SK-N-SH (cell line): ENCODE measurements around the gene DDAH1. TPM values are rescaled to one million over a fixed set of nuclear protein-coding genes. Genes with fewer than 3 reads are reported as not detected.

Source experiments
- CTCF ChIA-PET: fragments of 300-600, 350-600 bp; formaldehyde crosslinking; extraction: SDS; loops from one replicate; lab custom pipeline; 2021; lab: Yijun Ruan, JAX
- POLR2A ChIA-PET: fragments of 350-600 bp; sonication (Branson Sonifier 250); formaldehyde crosslinking; extraction: SDS; loops from one replicate; lab custom pipeline; 2020; ENCODE audit warnings: antibody characterized with exemption, inconsistent platforms; lab: Yijun Ruan, JAX
- DNase-seq: peaks from one replicate; pipeline ENCODE4 v3.0.0; 2012
- H2AFZ ChIP-seq: fragments of 200-600 bp; sonication (generic); 2 replicates; pipeline ENCODE4 v1.8.1; 2016; ENCODE audit warnings: antibody characterized with exemption, mild to moderate bottlenecking, low read depth
- H3F3A ChIP-seq: fragments of 200-600 bp; sonication (generic); replicated peaks from 2 replicates; pipeline ENCODE3; 2016; ENCODE audit warnings: antibody characterized with exemption, mild to moderate bottlenecking; ENCODE audit not compliant: insufficient read depth
- H3K27ac ChIP-seq, 2 experiments: fragments of 200-500 bp in 1 of 2; fragments of 200-600 bp in 1 of 2; sonication (Bioruptor generic) in 1 of 2; sonication (generic), shearing (Covaris generic) in 1 of 2; 2 replicates each; pipeline versions ENCODE4 v1.5.1 to v1.6.1; 2014 to 2016; ENCODE audit warnings: low read depth in 2 of 2, inconsistent platforms in 1 of 2, low read length in 1 of 2, mild to moderate bottlenecking in 1 of 2, mixed read lengths in 1 of 2
- H3K27me3 ChIP-seq: fragments of 200-600 bp; sonication (generic), shearing (Covaris generic); 2 replicates; pipeline ENCODE4 v1.6.1; 2016; ENCODE audit warnings: mixed run types; ENCODE audit not compliant: insufficient read depth
- H3K36me3 ChIP-seq, 2 experiments: fragments of 200-500 bp in 1 of 2; fragments of 200-600 bp in 1 of 2; sonication (Bioruptor generic) in 1 of 2; sonication (generic) in 1 of 2; replicated peaks in 1 of 2; 2 replicates each; pipeline versions ENCODE3 to v1.5.1; 2014 to 2016; ENCODE audit warnings: low read length in 1 of 2, mild to moderate bottlenecking in 1 of 2; ENCODE audit not compliant: insufficient read depth in 2 of 2, control insufficient read depth in 1 of 2
- H3K4me1 ChIP-seq, 2 experiments: fragments of 200-500 bp in 1 of 2; fragments of 200-600 bp in 1 of 2; sonication (Bioruptor generic) in 1 of 2; sonication (generic), shearing (Covaris generic) in 1 of 2; 2 replicates each; pipeline versions ENCODE4 v1.5.1 to v1.6.1; 2014 to 2016; ENCODE audit warnings: low read depth in 1 of 2, low read length in 1 of 2, mixed run types in 1 of 2; ENCODE audit not compliant: insufficient read depth in 2 of 2, control insufficient read depth in 1 of 2
- H3K4me2 ChIP-seq: fragments of 200-600 bp; sonication (generic), shearing (Covaris generic); 2 replicates; pipeline ENCODE4 v1.6.1; 2017; ENCODE audit warnings: mixed run types
- H3K4me3 ChIP-seq, 2 experiments: fragments of 200-500 bp in 1 of 2; fragments of 200-600 bp in 1 of 2; sonication (Bioruptor generic) in 1 of 2; sonication (generic), shearing (Covaris generic) in 1 of 2; 2 replicates each; pipeline versions ENCODE4 v1.5.1 to v1.8.1; 2014 to 2016; ENCODE audit warnings: low read depth in 2 of 2, inconsistent platforms in 1 of 2, low read length in 1 of 2, mild to moderate bottlenecking in 1 of 2, mixed read lengths in 1 of 2, moderate library complexity in 1 of 2
- H3K79me2 ChIP-seq: fragments of 200-600 bp; sonication (generic); 2 replicates; pipeline ENCODE4 v1.8.1; 2017; ENCODE audit warnings: mild to moderate bottlenecking; ENCODE audit not compliant: insufficient read depth
- H3K9ac ChIP-seq: fragments of 200-600 bp; sonication (generic); 2 replicates; pipeline ENCODE4 v1.6.1; 2017; ENCODE audit warnings: mixed run types
- H3K9me2 ChIP-seq: fragments of 200-600 bp; sonication (generic); 2 replicates; pipeline ENCODE4 v1.6.1; 2017; ENCODE audit warnings: mixed run types
- H3K9me3 ChIP-seq: fragments of 200-600 bp; sonication (generic); 2 replicates; pipeline ENCODE4 v1.6.1; 2017; ENCODE audit warnings: mixed run types, mild to moderate bottlenecking, moderate library complexity
- H4K20me1 ChIP-seq: fragments of 200-600 bp; sonication (generic); 2 replicates; pipeline ENCODE4 v1.6.1; 2017; ENCODE audit warnings: mild to moderate bottlenecking, mixed run types; ENCODE audit not compliant: insufficient read depth
- CHD2 ChIP-seq: fragments of 150-350 bp; IDR thresholded peaks from 2 replicates; pipeline ENCODE4 v1.6.1; 2018; ENCODE audit warnings: low read length; ENCODE audit not compliant: partially characterized antibody
- FOXJ3 ChIP-seq: sonication (generic); formaldehyde crosslinking; IDR thresholded peaks from 2 replicates; pipeline ENCODE4 v1.5.1; 2020; ENCODE audit warnings: mild to moderate bottlenecking, missing genetic modification reagents
- FOXM1 ChIP-seq: IDR thresholded peaks from 2 replicates; pipeline ENCODE4 v1.4.0; 2012; ENCODE audit warnings: low read depth, mild to moderate bottlenecking
- GATA2 ChIP-seq: sonication (generic); formaldehyde crosslinking; IDR thresholded peaks from 2 replicates; pipeline ENCODE4 v1.5.0; 2020; ENCODE audit warnings: mild to moderate bottlenecking, missing genetic modification reagents
- MXI1 ChIP-seq: IDR thresholded peaks from 2 replicates; pipeline ENCODE4 v1.6.1; 2012; ENCODE audit warnings: mild to moderate bottlenecking, low read depth, low read length, improper control_type of control experiment
- NFIC ChIP-seq: IDR thresholded peaks from 2 replicates; pipeline ENCODE4 v1.4.0; 2012; ENCODE audit warnings: borderline replicate concordance
- RAD21 ChIP-seq: IDR thresholded peaks from 2 replicates; pipeline ENCODE4 v1.6.1; 2012; ENCODE audit warnings: mild to moderate bottlenecking, low read length
- RCOR1 ChIP-seq: fragments of 150-350 bp; IDR thresholded peaks from 2 replicates; pipeline ENCODE4 v1.6.1; 2017; ENCODE audit warnings: antibody characterized with exemption, low read length
- REST ChIP-seq: IDR thresholded peaks from 2 replicates; pipeline ENCODE4 v1.6.1; 2012; ENCODE audit warnings: mild to moderate bottlenecking, low read depth, low read length, moderate library complexity
- RXRA ChIP-seq: IDR thresholded peaks from 2 replicates; pipeline ENCODE4 v1.4.0; 2012; ENCODE audit warnings: low read depth, mild to moderate bottlenecking, borderline replicate concordance
- SIN3A ChIP-seq: IDR thresholded peaks from 2 replicates; pipeline ENCODE4 v1.6.1; 2012; ENCODE audit warnings: low read depth, mild to moderate bottlenecking, low read length, moderate library complexity, borderline replicate concordance
- SMC3 ChIP-seq: IDR thresholded peaks from 2 replicates; pipeline ENCODE4 v1.6.1; 2012; ENCODE audit warnings: low read depth, low read length, improper control_type of control experiment
- TCF12 ChIP-seq: IDR thresholded peaks from 2 replicates; pipeline ENCODE4 v1.4.0; 2012
- TEAD4 ChIP-seq: IDR thresholded peaks from 2 replicates; pipeline ENCODE4 v1.4.0; 2012; ENCODE audit warnings: mild to moderate bottlenecking, borderline replicate concordance; ENCODE audit not compliant: insufficient read depth
- ZBTB33 ChIP-seq: IDR thresholded peaks from 2 replicates; pipeline ENCODE4 v1.4.0; 2012; ENCODE audit warnings: low read depth, borderline replicate concordance
- WGBS: methylation state at CpG from one replicate; pipeline ENCODE4 v1.1.6; 2017; ENCODE audit warnings: low lambda C conversion rate; 5-methylcytosine and 5-hydroxymethylcytosine counted together
- polyA plus RNA-seq, 3 experiments: library from polyadenylated mRNA; depleted of rRNA; stranded (reverse); fragments of >200 nt; gene quantifications; 2 replicates each; pipeline ENCODE4 v1.2.3, GENCODE V29; 2012

Gene DDAH1
- polyA plus RNA-seq, 1 of the 3 experiments (the other 2 are of a cell fraction), result 64.3 TPM

GRCh38 chr1:85303440-85304162, 161.4 kb downstream of the DDAH1 start:
- no peaks in the 10 kb centered on the region for H3K79me2 ChIP-seq
- WGBS, result 90% methylated on average over 4 of the region's 4 CpGs
- no peak overlapping the region for H3K9ac ChIP-seq
- no peaks in the 10 kb centered on the region for H3K36me3 ChIP-seq
- peaks cover under 1 to 5% of the 10 kb centered on the region in 2 experiments; a peak in 2 of 4 replicates for H3K4me1 ChIP-seq
- ChIA-PET POLR2A (no interaction called here), CTCF (interaction anchor here (0.6 to 1.8 kb wide), 5 partner anchors 110 to 546 kb away, joined by 3 to 8 read pairs (median 3); no protein-coding TSS in a partner anchor)
- H3K9me3 ChIP-seq, result no peaks in the 10 kb centered on the region
- DNase-seq, result no peak
- no peak overlapping the region for H3K27ac ChIP-seq
- H3K4me2 ChIP-seq, result no peak overlapping the region
- H4K20me1 ChIP-seq, result no peaks in the 10 kb centered on the region
- no peak overlapping the region for H3K4me3 ChIP-seq
- no peaks in the 10 kb centered on the region for H3K27me3 ChIP-seq
- no peak overlapping the region for H2AFZ ChIP-seq
- peaks cover 4% of the 10 kb centered on the region for H3F3A ChIP-seq
- no peaks in the 10 kb centered on the region for H3K9me2 ChIP-seq
- TF ChIP-seq TEAD4 (no peak), SIN3A (no peak), SMC3 (no peak), RXRA (no peak)

- H3K4me1 ChIP-seq, result peaks cover 0 to 17% of the 10 kb centered on the region in 2 experiments; a peak in 3 of 4 replicates
- H3K9me3 ChIP-seq, result no peaks in the 10 kb centered on the region
- ChIA-PET POLR2A (no interaction called here), CTCF (interaction anchor here (1.2 kb wide), 1 partner anchor 393 kb away, joined by 3 read pairs; no protein-coding TSS in a partner anchor)
- no peaks in the 10 kb centered on the region for H3K9me2 ChIP-seq
- H3K9ac ChIP-seq, result no peak overlapping the region
- no peak overlapping the region for H2AFZ ChIP-seq
- TF ChIP-seq FOXJ3 (CRISPR knock-in tag) (no peak), NFIC (no peak), REST (no peak), FOXM1 (no peak), SIN3A (no peak), RAD21 (no peak), TCF12 (no peak), RCOR1 (no peak), ZBTB33 (no peak), GATA2 (CRISPR knock-in tag) (no peak), CHD2 (no peak), SMC3 (no peak), MXI1 (no peak)
- no peaks in the 10 kb centered on the region for H3K36me3 ChIP-seq
- no peaks in the 10 kb centered on the region for H3K79me2 ChIP-seq
- H3K4me2 ChIP-seq, result no peak overlapping the region
- no peaks in the 10 kb centered on the region for H4K20me1 ChIP-seq
- no peaks in the 10 kb centered on the region for H3K27me3 ChIP-seq
- no peak overlapping the region for H3K4me3 ChIP-seq
- no peak for DNase-seq
- peaks cover 19% of the 10 kb centered on the region for H3F3A ChIP-seq
- no peak overlapping the region for H3K27ac ChIP-seq
- WGBS, result 65% methylated on average over 3 of the region's 3 CpGs
Observed at GRCh38 chr1:85300140-85300539, 164.8 kb downstream of the DDAH1 start.
